ENCODE measurements around the gene TNIP2. TPM values are rescaled to one million over a fixed set of nuclear protein-coding genes. Genes with fewer than 3 reads are reported as not detected.

Gene TNIP2
- 10 to 100 TPM; 11.4 to 23.1 (median 15.2) TPM for total RNA-seq
- polyA plus RNA-seq, result 10 to 100 TPM; 22.6 to 25.4 TPM

DNA sequence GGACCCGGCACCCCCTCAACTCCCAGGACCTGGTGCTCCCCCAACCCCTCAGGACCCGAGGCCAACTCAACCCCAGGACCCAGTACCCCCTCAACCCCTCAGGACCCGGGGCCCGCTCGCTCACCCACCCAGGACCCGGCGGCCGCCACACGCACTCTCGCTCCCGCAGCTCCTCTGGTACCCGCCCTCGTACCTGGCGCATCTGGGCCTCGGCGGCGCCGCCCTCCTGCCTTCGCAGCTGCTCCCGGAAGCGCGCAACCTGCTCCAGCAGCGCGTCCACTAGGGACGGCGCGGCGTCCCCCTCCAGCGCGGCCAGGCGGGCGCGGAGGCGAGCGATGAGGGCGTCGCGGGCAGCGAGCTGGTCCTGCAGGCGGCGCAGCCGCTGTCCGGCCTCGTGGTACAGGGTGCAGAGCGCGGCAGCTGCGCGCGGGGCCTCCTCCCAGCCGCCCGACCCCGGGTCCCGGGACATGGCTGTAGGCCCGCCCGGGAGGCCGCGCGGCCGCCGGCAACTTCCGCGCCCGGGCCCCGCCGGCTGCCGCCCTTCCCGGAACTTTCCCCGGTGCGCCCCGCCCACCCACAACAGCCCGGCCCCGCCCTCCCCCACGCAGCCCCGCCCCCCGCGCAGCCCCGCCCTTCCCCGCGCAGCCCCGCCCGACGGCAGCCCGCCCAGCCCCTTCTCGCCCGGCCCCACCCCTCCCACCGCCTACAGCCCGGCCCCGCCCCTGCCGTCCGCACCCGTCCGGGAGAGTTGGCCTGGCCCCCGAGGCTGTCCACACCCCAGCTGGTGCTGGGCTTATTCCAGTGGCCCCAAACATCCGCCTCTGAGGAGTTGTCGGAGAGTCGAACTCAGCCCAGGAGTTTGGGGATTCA lies at the start of gene TNIP2:
Gene TNIP2 (minus strand): TSS at position 516 of the 870 bp plus-strand sequence. CDS start 47 bp downstream, at position 469.
- 0 to 1% methylated on average over 61 to 92 of the region's 96 CpGs for WGBS, 2 donors
- H3K27me3 ChIP-seq, result no peaks in the 10 kb centered on the region
- peak within 1 kb of the TSS; percentile 59 to 90 (median 80) for H3K4me3 ChIP-seq
- peak; percentile 73 to 82 (median 77) for ATAC-seq
- H3K36me3 ChIP-seq, result no peaks in the 10 kb centered on the region
- peak; percentile 81 to 94 (median 90) for DNase-seq
- H3K4me1 ChIP-seq, result peaks cover 3 to 16% (median 4%) of the 10 kb centered on the region in 3 donors
- intact Hi-C loops (cut with DNase I), result no loop called here
- no peak for FAIRE-seq
- no peaks in the 10 kb centered on the region for H3K9me3 ChIP-seq
- peak within 1 kb of the TSS; percentile 59 to 82 (median 82) for H3K27ac ChIP-seq
- TF ChIP-seq, protein P1, sequence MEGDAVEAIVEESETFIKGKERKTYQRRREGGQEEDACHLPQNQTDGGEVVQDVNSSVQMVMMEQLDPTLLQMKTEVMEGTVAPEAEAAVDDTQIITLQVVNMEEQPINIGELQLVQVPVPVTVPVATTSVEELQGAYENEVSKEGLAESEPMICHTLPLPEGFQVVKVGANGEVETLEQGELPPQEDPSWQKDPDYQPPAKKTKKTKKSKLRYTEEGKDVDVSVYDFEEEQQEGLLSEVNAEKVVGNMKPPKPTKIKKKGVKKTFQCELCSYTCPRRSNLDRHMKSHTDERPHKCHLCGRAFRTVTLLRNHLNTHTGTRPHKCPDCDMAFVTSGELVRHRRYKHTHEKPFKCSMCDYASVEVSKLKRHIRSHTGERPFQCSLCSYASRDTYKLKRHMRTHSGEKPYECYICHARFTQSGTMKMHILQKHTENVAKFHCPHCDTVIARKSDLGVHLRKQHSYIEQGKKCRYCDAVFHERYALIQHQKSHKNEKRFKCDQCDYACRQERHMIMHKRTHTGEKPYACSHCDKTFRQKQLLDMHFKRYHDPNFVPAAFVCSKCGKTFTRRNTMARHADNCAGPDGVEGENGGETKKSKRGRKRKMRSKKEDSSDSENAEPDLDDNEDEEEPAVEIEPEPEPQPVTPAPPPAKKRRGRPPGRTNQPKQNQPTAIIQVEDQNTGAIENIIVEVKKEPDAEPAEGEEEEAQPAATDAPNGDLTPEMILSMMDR (IDR thresholded peaks at IDR 0.05), result peak in 2 of 4 donors; percentile 17 to 33

- no peaks in the 10 kb centered on the region for H3K27me3 ChIP-seq
- H3K27ac ChIP-seq, result peak overlapping the region in 2 of 4 donors; percentile 28 to 40
- no peaks in the 10 kb centered on the region for H3K9me3 ChIP-seq
- TF ChIP-seq, protein P1 (IDR thresholded peaks at IDR 0.05), result no peak
- DNase-seq (peak in 3 of 6 donors; percentile 26 to 77 (median 54)), FAIRE-seq (no peak), ATAC-seq (no peak)
- WGBS, 2 donors, result 84 to 89% methylated on average over 13 of the region's 13 CpGs
- no peak overlapping the region for H3K4me3 ChIP-seq
- intact Hi-C loops (cut with DNase I), result no loop called here
- no peaks in the 10 kb centered on the region for H3K36me3 ChIP-seq
- H3K4me1 ChIP-seq, result peaks cover 21 to 47% (median 30%) of the 10 kb centered on the region in 3 donors
These were observed 48.9 kb upstream of the TNIP2 start for GRCh38 chr4:2804973-2805501.

DNA sequence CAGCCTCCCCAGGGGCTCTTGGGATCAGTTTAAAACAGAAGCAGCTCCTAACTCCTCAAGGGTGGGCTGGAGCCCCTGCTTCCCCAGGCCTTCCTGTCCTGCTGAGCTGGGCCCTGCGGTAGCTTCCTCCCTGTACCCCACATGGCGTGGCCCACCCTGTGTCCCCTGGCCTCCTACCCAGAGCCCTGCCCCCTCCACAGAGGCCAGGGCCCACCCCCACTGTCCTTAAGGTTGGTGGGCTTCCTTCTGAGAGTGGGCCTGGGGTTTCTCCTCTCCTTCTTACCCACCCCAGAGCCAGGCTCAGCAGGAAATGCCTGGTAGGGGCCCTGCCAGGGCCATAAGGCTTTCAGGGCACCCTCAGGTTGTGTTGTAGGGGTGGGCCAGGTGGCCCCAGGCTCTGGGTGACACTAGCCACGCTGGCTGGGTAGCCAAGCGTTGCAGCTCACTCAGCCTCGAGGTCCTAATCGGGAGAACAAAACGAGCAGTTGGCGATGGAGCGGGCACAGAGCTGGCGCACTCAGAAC lies 48.4 kb upstream of the TNIP2 start:
- no peaks in the 10 kb centered on the region for H3K36me3 ChIP-seq
- TF ChIP-seq, protein P1 (IDR thresholded peaks at IDR 0.05), result no peak
- H3K4me1 ChIP-seq, result peaks cover 21 to 53% (median 31%) of the 10 kb centered on the region in 3 donors
- H3K27ac ChIP-seq, result no peak overlapping the region
- no peaks in the 10 kb centered on the region for H3K9me3 ChIP-seq
- FAIRE-seq (no peak), ATAC-seq (no peak), DNase-seq (peak in 1 of 6 donors; percentile 51)
- H3K27me3 ChIP-seq, result no peaks in the 10 kb centered on the region
- no peak overlapping the region for H3K4me3 ChIP-seq
- intact Hi-C loops (cut with DNase I), result no loop called here
- 89 to 94% methylated on average over 10 of the region's 10 CpGs for WGBS, 2 donors

DNA sequence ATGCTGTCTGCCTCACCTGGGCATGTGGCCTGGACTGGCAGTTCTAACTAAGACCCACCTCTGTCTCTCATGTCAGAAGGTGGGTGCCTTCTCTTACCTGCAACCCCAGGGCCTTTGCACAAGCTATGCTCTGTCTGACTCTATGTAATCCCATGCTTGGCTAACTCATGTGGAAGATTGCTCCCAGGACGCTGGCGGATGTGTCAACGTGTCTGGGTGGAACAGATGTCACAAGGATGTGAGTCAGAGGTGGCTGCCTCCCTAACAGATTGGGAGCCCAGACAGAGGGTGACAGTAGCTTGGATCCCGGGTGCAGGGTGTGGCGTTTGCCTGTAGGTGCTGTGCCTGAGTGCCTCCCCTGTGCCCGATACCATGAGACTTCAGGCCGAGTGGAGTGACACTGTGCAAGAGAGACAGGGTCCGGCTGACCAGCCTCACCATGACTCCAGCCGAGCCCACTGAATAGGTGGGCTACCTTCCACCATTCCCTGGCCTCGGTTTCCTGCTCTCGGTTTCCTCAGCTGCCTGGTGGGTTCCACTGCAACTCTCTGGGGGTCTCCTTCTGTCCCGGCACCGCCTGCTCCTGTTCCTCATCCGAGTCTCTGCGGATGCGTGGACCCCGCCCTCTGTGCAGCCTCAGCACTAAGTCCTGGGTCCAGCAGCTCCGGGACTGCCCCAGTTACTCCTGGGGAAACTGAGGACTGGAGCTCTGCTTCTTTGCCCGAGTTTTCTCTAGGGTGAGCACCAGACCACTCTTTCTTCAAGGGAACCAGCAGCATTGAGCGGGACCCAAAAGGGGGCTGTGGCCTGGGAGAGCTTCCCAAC lies 47.7 kb upstream of the TNIP2 start:
- ATAC-seq (no peak), FAIRE-seq (no peak), DNase-seq (peak in 3 of 6 donors; percentile 20 to 65 (median 54))
- intact Hi-C loops (cut with DNase I), result no loop called here
- H3K4me1 ChIP-seq, result peaks cover 21 to 59% (median 31%) of the 10 kb centered on the region in 3 donors
- H3K27me3 ChIP-seq, result no peaks in the 10 kb centered on the region
- TF ChIP-seq, protein P1 (IDR thresholded peaks at IDR 0.05), result no peak
- no peaks in the 10 kb centered on the region for H3K36me3 ChIP-seq
- H3K27ac ChIP-seq, result no peak overlapping the region
- WGBS, 2 donors, result 92 to 94% methylated on average over 20 of the region's 20 CpGs
- no peaks in the 10 kb centered on the region for H3K9me3 ChIP-seq
- H3K4me3 ChIP-seq, result no peak overlapping the region

Data from pancreas (tissue), 10 donors.